ENCODE results near the gene SRRD. TPM values are rescaled to one million over a fixed set of nuclear protein-coding genes. Genes with fewer than 3 reads are reported as not detected.

SRRD gene
- total RNA-seq, 4 donors from 2014 or later, result 11.2 to 16.3 (median 14.1) TPM

DNA sequence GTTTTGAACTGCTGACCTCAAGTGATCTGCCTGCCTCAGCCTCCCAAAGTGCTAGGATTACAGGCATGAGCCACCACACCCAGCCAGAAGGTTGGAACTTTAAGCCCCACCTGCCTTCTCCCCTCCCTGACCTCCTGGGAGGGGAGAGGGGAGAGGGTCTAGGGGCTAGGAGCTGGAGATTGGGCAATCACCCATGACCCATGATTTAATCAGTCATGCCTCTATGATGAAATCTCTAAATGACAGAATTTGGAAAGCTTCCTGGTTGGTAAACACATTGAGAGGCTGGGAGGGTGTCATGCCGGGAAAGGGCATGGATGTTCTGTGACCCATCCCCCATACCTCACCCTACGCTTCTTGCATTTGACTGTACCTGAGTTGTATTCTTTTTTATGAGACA lies 45.7 kb downstream of the SRRD start:
- DNase-seq (ENCODE audit: low spot score in 2 of 2), result no peak
- Histone ChIP-seq H3K4me3 (no peak overlapping the region), H3K27ac (no peak overlapping the region), H3K4me1 (peaks cover 4% of the 10 kb centered on the region), H3K27me3 (no peaks in the 10 kb centered on the region), H3K36me3 (peaks cover 74% of the 10 kb centered on the region), H3K9me3 (no peaks in the 10 kb centered on the region)
- TF ChIP-seq POLR2A (IDR thresholded peaks at IDR 0.05) (no peak), POLR2AphosphoS5 (IDR thresholded peaks at IDR 0.05) (no peak), CTCF (IDR thresholded peaks at IDR 0.05) (no peak), EP300 (IDR thresholded peaks at IDR 0.05) (no peak)
- 57% methylated on average over 2 of the region's 2 CpGs for WGBS

DNA sequence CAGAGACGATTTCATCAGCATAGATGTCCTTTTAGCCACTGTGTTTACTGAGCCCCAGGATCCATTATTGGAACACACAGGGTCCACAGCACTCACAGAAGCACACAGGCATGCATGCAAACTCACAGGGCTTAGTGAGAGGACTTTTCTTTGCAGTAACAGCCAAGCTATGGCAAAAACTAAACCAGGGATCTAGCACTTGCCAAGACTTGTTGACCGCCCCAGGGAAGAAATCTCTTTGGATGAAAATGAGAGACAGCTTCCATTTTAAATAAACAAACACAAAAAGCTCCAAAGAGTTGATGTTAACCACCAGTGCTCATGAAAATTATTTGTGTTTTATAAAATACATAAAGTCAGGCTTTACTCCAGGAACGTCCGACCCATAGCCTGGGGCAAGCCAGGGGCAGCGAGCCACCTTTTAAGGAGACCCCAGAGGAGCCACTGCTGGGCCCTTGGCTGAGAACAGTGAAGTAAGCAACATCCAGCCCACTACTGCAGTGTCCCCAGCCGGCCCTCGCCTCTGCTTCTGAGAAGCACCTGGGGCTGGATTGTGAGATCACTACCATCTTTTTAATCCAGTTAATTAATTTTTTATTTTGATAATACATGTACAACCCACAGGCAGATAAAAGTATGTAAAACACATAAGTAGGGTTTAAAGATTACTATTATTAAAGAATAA lies 50.6 kb downstream of the SRRD start:
- TF ChIP-seq CTCF (IDR thresholded peaks at IDR 0.05) (no peak), POLR2AphosphoS5 (IDR thresholded peaks at IDR 0.05) (no peak)
- Histone ChIP-seq H3K27ac (no peak overlapping the region), H3K27me3 (no peaks in the 10 kb centered on the region), H3K9me3 (no peaks in the 10 kb centered on the region), H3K4me1 (peaks cover 15% of the 10 kb centered on the region), H3K4me3 (no peak overlapping the region), H3K36me3 (peaks cover 47% of the 10 kb centered on the region)
- DNase-seq (ENCODE audit: low spot score in 2 of 2), result no peak
- WGBS, result 52% methylated on average over 7 of the region's 7 CpGs

DNA sequence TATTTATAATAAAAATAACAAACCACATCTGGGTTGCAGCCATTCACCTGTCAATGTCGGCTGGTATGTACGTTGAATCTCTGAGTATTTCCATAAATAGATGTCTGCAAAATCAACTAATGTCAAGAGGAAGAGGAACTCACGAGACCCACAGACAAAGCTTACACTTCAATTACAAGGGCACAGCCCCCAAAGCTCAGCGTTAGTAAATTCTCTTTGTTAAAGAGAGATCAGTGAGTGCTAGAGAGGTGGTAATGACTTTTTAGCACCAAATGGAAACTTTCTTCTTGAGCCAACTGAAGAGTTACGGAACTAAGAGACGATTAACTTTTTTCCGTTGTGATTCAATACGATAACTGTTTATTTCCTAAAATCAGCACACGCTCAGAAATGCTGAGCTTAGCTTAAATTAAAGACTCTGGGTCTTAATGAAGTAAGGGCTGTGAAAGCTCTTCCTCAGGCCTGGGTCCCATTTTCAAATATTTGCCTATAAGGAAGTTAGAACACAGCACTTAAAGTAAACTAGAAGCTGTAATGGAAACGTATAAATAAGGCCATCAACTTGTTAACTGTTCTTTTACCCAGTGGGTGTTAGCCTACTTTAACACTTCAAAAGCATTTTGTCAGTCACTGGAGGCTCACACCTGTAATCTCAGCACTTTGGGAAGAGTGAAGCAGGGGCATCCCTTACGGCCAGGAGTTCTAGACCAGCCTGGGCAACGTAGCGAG lies 51.4 kb downstream of the SRRD start:
- Histone ChIP-seq H3K4me1 (peaks cover 15% of the 10 kb centered on the region), H3K9me3 (no peaks in the 10 kb centered on the region), H3K4me3 (no peak overlapping the region), H3K27ac (peak overlapping the region; percentile 16), H3K36me3 (peaks cover 49% of the 10 kb centered on the region), H3K27me3 (no peaks in the 10 kb centered on the region)
- 58% methylated on average over 13 of the region's 13 CpGs for WGBS
- no peak for TF ChIP-seq POLR2A (IDR thresholded peaks at IDR 0.05)
- no peak for TF ChIP-seq CTCF (IDR thresholded peaks at IDR 0.05)
- TF ChIP-seq EP300 (IDR thresholded peaks at IDR 0.05), result no peak
- TF ChIP-seq POLR2AphosphoS5 (IDR thresholded peaks at IDR 0.05), result no peak
- DNase-seq (ENCODE audit: low spot score in 2 of 2), result no peak

DNA sequence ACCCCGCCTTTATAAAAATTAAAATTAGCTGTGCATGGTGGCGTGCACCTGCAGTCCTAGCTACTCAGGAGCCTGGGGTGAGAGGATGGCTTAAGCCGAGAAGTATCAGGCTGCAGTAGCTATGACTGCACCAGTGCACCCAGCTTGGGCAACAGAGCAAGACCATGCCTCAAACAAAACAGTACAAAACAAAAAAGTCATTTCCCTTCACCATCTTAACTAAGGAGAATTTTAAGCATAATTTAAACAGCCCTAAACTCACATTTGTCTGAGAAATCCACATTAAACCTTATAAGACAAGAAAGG lies 51.9 kb downstream of the SRRD start:
- Histone ChIP-seq H3K9me3 (no peaks in the 10 kb centered on the region), H3K27me3 (no peaks in the 10 kb centered on the region), H3K4me1 (peaks cover 15% of the 10 kb centered on the region), H3K36me3 (peaks cover 49% of the 10 kb centered on the region), H3K4me3 (no peak overlapping the region), H3K27ac (peak overlapping the region; percentile 16)
- TF ChIP-seq CTCF (IDR thresholded peaks at IDR 0.05) (no peak), EP300 (IDR thresholded peaks at IDR 0.05) (no peak), POLR2A (IDR thresholded peaks at IDR 0.05) (no peak), POLR2AphosphoS5 (IDR thresholded peaks at IDR 0.05) (no peak)
- 100% methylated on average over 3 of the region's 3 CpGs for WGBS
- DNase-seq (ENCODE audit: low spot score in 2 of 2), result no peak

- H3K4me3 ChIP-seq, result no peak overlapping the region
- peaks cover 49% of the 10 kb centered on the region for H3K36me3 ChIP-seq
- no peak for DNase-seq (ENCODE audit: low spot score in 2 of 2)
- no peaks in the 10 kb centered on the region for H3K27me3 ChIP-seq
- TF ChIP-seq CTCF (IDR thresholded peaks at IDR 0.05), result no peak
- no peak for TF ChIP-seq POLR2A (IDR thresholded peaks at IDR 0.05)
- TF ChIP-seq POLR2AphosphoS5 (IDR thresholded peaks at IDR 0.05), result no peak
- TF ChIP-seq EP300 (IDR thresholded peaks at IDR 0.05), result no peak
- WGBS, result 96% methylated on average over 4 of the region's 12 CpGs
- peaks cover 15% of the 10 kb centered on the region for H3K4me1 ChIP-seq
- H3K27ac ChIP-seq, result no peak overlapping the region
- H3K9me3 ChIP-seq, result no peaks in the 10 kb centered on the region
Measured at GRCh38 chr22:26536056-26536761, 52.5 kb downstream of the SRRD start.

Data from suprapubic skin (tissue), 4 donors.